K562 (cell line): Measurements from ENCODE around the gene MFN1. TPM values are rescaled to one million over a fixed set of nuclear protein-coding genes. Genes with fewer than 3 reads are reported as not detected.
A peak's percentile ranks its signal among the peaks of the same experiment; 100 is the strongest.

Source experiments
- ASH1L ChIP-seq: fragments of 450-650 bp; IDR thresholded peaks from 2 replicates; pipeline ENCODE4 v1.6.1; 2018; ENCODE audit warnings: borderline replicate concordance, mild to moderate bottlenecking, low read depth; ENCODE audit not compliant: partially characterized antibody
- CBFA2T3 ChIP-seq: fragments of 450-650 bp; IDR thresholded peaks from 2 replicates; pipeline ENCODE4 v1.6.1; 2017
- CREB1 ChIP-seq, 2 experiments: sonication (generic) in 1 of 2; formaldehyde crosslinking in 1 of 2; IDR thresholded peaks; 2 replicates each; pipeline versions ENCODE4 v1.6.1 to v1.8.0; 2012 to 2022; ENCODE audit warnings: inconsistent platforms in 1 of 2, mild to moderate bottlenecking in 1 of 2, missing genetic modification reagents in 1 of 2, moderate library complexity in 1 of 2
- CTBP1 ChIP-seq: fragments of 450-650 bp; IDR thresholded peaks from 2 replicates; pipeline ENCODE4 v1.6.1; 2016; ENCODE audit warnings: borderline replicate concordance
- CXXC5 ChIP-seq: fragments of 250-450 bp; sonication (Bioruptor Pico); IDR thresholded peaks from 2 replicates; pipeline ENCODE4 v1.8.0; 2022; ENCODE audit warnings: inconsistent platforms, mild to moderate bottlenecking, moderate library complexity
- ELF1 ChIP-seq: fragments of 200-800 bp; sonication (Bioruptor generic); IDR thresholded peaks from 2 replicates; pipeline ENCODE4 v1.6.1; 2016; ENCODE audit warnings: missing genetic modification characterization, missing compliant biosample characterization
- ESRRA ChIP-seq: fragments of 450-650 bp; IDR thresholded peaks from 2 replicates; pipeline ENCODE4 v1.6.1; 2014; ENCODE audit warnings: low read depth, mild to moderate bottlenecking, moderate library complexity, borderline replicate concordance
- HDAC6 ChIP-seq: IDR thresholded peaks from 2 replicates; pipeline ENCODE4 v1.6.1; 2012; ENCODE audit warnings: low read depth, mild to moderate bottlenecking, control low read depth, inconsistent platforms, low read length, moderate library complexity
- NFIX ChIP-seq: fragments of 250-450 bp; sonication (Bioruptor Pico); IDR thresholded peaks from 2 replicates; pipeline ENCODE4 v1.4.0; 2020; ENCODE audit warnings: low read depth, mild to moderate bottlenecking, moderate library complexity
- PHB ChIP-seq: fragments of 250-450 bp; sonication (Bioruptor Pico); IDR thresholded peaks from 2 replicates; pipeline ENCODE4 v1.5.0; 2021
- SMAD4 ChIP-seq: fragments of 250-450 bp; sonication (Bioruptor Pico); conservative IDR thresholded peaks from 2 replicates; pipeline ENCODE4 v1.8.0; 2021; ENCODE audit warnings: inconsistent platforms, mild to moderate bottlenecking, moderate library complexity
- SPI1 ChIP-seq: IDR thresholded peaks from 2 replicates; pipeline ENCODE4 v1.6.1; 2011; ENCODE audit warnings: low read depth, low read length, control low read depth, borderline replicate concordance
- U2AF1 ChIP-seq: fragments of 200-400 bp; formaldehyde crosslinking; optimal IDR thresholded peaks from 2 replicates; pipeline ENCODE3; 2017; ENCODE audit warnings: mild to moderate bottlenecking, low read depth, low read length, moderate library complexity
- ZC3H4 ChIP-seq: sonication (generic); formaldehyde crosslinking; IDR thresholded peaks from 2 replicates; pipeline ENCODE4 v1.9.0; 2021; ENCODE audit warnings: missing genetic modification reagents, borderline replicate concordance
- ZNF212 ChIP-seq: fragments of 450-650 bp; formaldehyde crosslinking; IDR thresholded peaks from 2 replicates; pipeline ENCODE4 v1.4.0; 2020; ENCODE audit warnings: mild to moderate bottlenecking
- ZNF224 ChIP-seq: sonication (generic); formaldehyde crosslinking; IDR thresholded peaks from 2 replicates; pipeline ENCODE4 v1.8.0; 2022; ENCODE audit warnings: mild to moderate bottlenecking, missing genetic modification reagents
- ZNF263 ChIP-seq: sonication (generic); formaldehyde crosslinking; IDR thresholded peaks from 2 replicates; pipeline ENCODE4 v1.8.0; 2022; ENCODE audit warnings: mild to moderate bottlenecking, missing genetic modification reagents, borderline replicate concordance
- ZNF75A ChIP-seq: fragments of 450-650 bp; formaldehyde crosslinking; IDR thresholded peaks from 2 replicates; pipeline ENCODE4 v1.4.0; 2020; ENCODE audit warnings: mild to moderate bottlenecking
- ZNF77 ChIP-seq: fragments of 250-450 bp; sonication (Bioruptor Pico); IDR thresholded peaks from 2 replicates; pipeline ENCODE4 v1.5.0; 2020
- polyA plus RNA-seq, 8 experiments: library from polyadenylated mRNA; depleted of rRNA in 4 of 8; stranded (reverse) in 5 of 8; unstranded in 3 of 8; fragments of >200 nt; fragmentation: Nextera tagmentation in 2 of 8; fragmentation: Illumina TruSeq in 1 of 8; extraction: Ambion mirVana in 2 of 8; extraction: Trizol in 1 of 8; gene quantifications; 2 replicates each; pipeline versions ENCODE4 v1.2.1 to v1.2.3, GENCODE V29; 2011 to 2014; ENCODE audit warnings: inconsistent platforms in 1 of 8, missing spikeins in 1 of 8
- total RNA-seq, 7 experiments: library from RNA; depleted of rRNA in 6 of 7; stranded (reverse); fragments of >200 nt in 6 of 7; fragmentation: Illumina TruSeq in 2 of 7; extraction: Trizol in 2 of 7; gene quantifications; 2 replicates each; pipeline versions ENCODE4 v1.2.1 to v1.2.3, GENCODE V29; 2011 to 2021; ENCODE audit warnings: low replicate concordance in 1 of 7
- TF ChIP-seq, protein P1 (sequence below): fragments of 450-650 bp; formaldehyde crosslinking; IDR thresholded peaks from 2 replicates; pipeline ENCODE4 v1.4.0; 2020; ENCODE audit warnings: mild to moderate bottlenecking, mixed read lengths
- TF ChIP-seq, protein P2 (sequence below): fragments of 450-650 bp; IDR thresholded peaks from 2 replicates; pipeline ENCODE4 v1.6.1; 2016; ENCODE audit warnings: mild to moderate bottlenecking
- TF ChIP-seq, protein P3 (sequence below): sonication (generic); formaldehyde crosslinking; IDR thresholded peaks from 2 replicates; pipeline ENCODE4 v1.8.0; 2022; ENCODE audit warnings: missing genetic modification reagents, mild to moderate bottlenecking, moderate library complexity, borderline replicate concordance

Gene MFN1
- total and polyA plus RNA-seq, 9 of the 15 experiments (the other 6 are each of a cell fraction or from before 2014, with no cell fraction given), result 10.5 to 42.7 (median 22.6) TPM

DNA sequence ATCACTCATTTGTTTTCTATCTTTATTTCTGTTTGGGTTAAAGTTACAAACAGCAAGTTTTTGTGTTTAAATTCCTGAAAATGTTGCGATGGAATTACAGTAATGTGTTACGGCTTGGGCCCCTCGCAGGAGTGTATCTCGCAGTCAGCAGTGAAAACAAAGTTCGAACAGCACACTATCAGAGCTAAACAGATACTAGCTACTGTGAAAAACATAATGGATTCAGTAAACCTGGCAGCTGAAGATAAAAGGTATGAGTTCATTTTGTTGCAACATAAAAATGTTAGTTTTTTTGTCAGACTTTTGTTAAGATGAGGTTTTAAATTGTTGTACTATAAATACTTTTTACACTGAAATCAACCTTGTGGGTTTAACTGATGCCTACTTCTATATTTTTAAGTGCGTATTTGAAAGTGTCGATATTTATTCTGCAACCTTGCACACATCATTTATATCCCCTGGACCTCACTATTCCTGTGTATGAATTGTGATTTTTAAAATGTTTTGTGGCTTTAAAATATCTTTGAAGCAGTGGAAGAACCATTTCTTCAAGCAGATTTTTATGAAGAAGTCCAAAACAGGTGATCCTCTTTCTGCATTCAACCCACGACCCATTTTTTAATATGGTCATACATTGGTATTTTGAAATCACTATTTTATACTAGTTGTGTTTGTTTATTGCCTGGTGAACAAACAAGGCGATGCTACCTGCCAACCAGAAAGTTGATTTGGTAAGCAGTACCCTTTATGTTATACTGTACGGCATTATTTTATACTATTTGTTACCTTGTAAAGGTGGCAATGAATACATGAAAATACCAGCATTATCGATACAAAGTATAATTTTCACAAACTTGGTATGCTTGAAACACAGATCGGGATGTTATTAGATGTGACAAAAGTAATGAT, 27.8 kb downstream of the MFN1 start (continued):
- TF ChIP-seq, protein P1, sequence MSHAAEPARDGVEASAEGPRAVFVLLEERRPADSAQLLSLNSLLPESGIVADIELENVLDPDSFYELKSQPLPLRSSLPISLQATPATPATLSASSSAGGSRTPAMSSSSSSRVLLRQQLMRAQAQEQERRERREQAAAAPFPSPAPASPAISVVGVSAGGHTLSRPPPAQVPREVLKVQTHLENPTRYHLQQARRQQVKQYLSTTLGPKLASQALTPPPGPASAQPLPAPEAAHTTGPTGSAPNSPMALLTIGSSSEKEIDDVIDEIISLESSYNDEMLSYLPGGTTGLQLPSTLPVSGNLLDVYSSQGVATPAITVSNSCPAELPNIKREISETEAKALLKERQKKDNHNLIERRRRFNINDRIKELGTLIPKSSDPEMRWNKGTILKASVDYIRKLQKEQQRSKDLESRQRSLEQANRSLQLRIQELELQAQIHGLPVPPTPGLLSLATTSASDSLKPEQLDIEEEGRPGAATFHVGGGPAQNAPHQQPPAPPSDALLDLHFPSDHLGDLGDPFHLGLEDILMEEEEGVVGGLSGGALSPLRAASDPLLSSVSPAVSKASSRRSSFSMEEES (CRISPR knock-in tag), result no peak
- TF ChIP-seq ZC3H4 (no peak), CBFA2T3 (peak; percentile 99), CTBP1 (no peak), ZNF224 (CRISPR knock-in tag) (no peak), U2AF1 (no peak), PHB (CRISPR knock-in tag) (no peak), SPI1 (no peak), SMAD4 (CRISPR knock-in tag) (peak; percentile 94), ELF1 (tag) (no peak), CREB1 (IDR thresholded peaks at IDR 0.05) (peak; percentile 79; the same call in 1 of the 2 replicates), CREB1 (CRISPR knock-in tag; IDR thresholded peaks at IDR 0.05) (no peak), ZNF263 (CRISPR knock-in tag) (no peak), NFIX (no peak), ESRRA (no peak), HDAC6 (no peak), ZNF75A (CRISPR knock-in tag) (no peak), ZNF77 (CRISPR knock-in tag) (no peak), CXXC5 (peak; percentile 72; the same call in 1 of the 2 replicates), ZNF212 (CRISPR knock-in tag) (no peak), ASH1L (no peak)
- TF ChIP-seq, protein P2, sequence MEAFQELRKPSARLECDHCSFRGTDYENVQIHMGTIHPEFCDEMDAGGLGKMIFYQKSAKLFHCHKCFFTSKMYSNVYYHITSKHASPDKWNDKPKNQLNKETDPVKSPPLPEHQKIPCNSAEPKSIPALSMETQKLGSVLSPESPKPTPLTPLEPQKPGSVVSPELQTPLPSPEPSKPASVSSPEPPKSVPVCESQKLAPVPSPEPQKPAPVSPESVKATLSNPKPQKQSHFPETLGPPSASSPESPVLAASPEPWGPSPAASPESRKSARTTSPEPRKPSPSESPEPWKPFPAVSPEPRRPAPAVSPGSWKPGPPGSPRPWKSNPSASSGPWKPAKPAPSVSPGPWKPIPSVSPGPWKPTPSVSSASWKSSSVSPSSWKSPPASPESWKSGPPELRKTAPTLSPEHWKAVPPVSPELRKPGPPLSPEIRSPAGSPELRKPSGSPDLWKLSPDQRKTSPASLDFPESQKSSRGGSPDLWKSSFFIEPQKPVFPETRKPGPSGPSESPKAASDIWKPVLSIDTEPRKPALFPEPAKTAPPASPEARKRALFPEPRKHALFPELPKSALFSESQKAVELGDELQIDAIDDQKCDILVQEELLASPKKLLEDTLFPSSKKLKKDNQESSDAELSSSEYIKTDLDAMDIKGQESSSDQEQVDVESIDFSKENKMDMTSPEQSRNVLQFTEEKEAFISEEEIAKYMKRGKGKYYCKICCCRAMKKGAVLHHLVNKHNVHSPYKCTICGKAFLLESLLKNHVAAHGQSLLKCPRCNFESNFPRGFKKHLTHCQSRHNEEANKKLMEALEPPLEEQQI, result peak; percentile 98
- TF ChIP-seq, protein P3, sequence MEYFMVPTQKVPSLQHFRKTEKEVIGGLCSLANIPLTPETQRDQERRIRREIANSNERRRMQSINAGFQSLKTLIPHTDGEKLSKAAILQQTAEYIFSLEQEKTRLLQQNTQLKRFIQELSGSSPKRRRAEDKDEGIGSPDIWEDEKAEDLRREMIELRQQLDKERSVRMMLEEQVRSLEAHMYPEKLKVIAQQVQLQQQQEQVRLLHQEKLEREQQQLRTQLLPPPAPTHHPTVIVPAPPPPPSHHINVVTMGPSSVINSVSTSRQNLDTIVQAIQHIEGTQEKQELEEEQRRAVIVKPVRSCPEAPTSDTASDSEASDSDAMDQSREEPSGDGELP (CRISPR knock-in tag), result no peak; the same call in 1 of the 2 replicates
